Measurements from ENCODE around the gene BBS4.
"Not testable (repeated sequence)": the region's sequence is repeated elsewhere in the genome, so short reads cannot be mapped to it uniquely, and the experiment has no call there.

BBS4 gene

GRCh38 chr15:72688697-72689096 lies 2.7 kb downstream of the BBS4 start:
- no peak for DNase-seq (ENCODE audit: low read depth)
- TF ChIP-seq CTCF (IDR thresholded peaks at IDR 0.05; ENCODE audit: low read depth, low read length, missing control alignments), result no peak
- no peak overlapping the region for H3K4me3 ChIP-seq (ENCODE audit: low read depth, low read length)
- in situ Hi-C loops (cut with HindIII; ENCODE audit: low sequenced_read_pairs), result no loop called here

GRCh38 chr15:72690938-72691337 lies 4.9 kb downstream of the BBS4 start:
- no peak overlapping the region for H3K4me3 ChIP-seq (ENCODE audit: low read depth, low read length)
- TF ChIP-seq CTCF (IDR thresholded peaks at IDR 0.05; ENCODE audit: low read depth, low read length, missing control alignments), result no peak
- in situ Hi-C loops (cut with HindIII; ENCODE audit: low sequenced_read_pairs), result no loop called here
- DNase-seq (ENCODE audit: low read depth), result no peak

GRCh38 chr15:72698938-72699337 lies 12.9 kb downstream of the BBS4 start:
- DNase-seq (ENCODE audit: low read depth), result no peak
- in situ Hi-C loops (cut with HindIII; ENCODE audit: low sequenced_read_pairs), result no loop called here
- H3K4me3 ChIP-seq (ENCODE audit: low read depth, low read length), result no peak overlapping the region
- no peak for TF ChIP-seq CTCF (IDR thresholded peaks at IDR 0.05; ENCODE audit: low read depth, low read length, missing control alignments)

- no peak for DNase-seq (ENCODE audit: low read depth)
- no peak overlapping the region for H3K4me3 ChIP-seq (ENCODE audit: low read depth, low read length)
- TF ChIP-seq CTCF (IDR thresholded peaks at IDR 0.05; ENCODE audit: low read depth, low read length, missing control alignments), result no peak
- in situ Hi-C loops (cut with HindIII; ENCODE audit: low sequenced_read_pairs), result no loop called here
Observed at GRCh38 chr15:72700076-72700475, 14.1 kb downstream of the BBS4 start.

- H3K4me3 ChIP-seq (ENCODE audit: low read depth, low read length), result no peak overlapping the region
- no peak for TF ChIP-seq CTCF (IDR thresholded peaks at IDR 0.05; ENCODE audit: low read depth, low read length, missing control alignments)
- in situ Hi-C loops (cut with HindIII; ENCODE audit: low sequenced_read_pairs), result no loop called here
- no peak for DNase-seq (ENCODE audit: low read depth)
Observed at GRCh38 chr15:72706266-72706665, 20.3 kb downstream of the BBS4 start.

- DNase-seq (ENCODE audit: low read depth); H3K4me3 ChIP-seq (ENCODE audit: low read depth, low read length); in situ Hi-C loops (cut with HindIII; ENCODE audit: low sequenced_read_pairs): not testable (repeated sequence)
Observed at GRCh38 chr15:72708551-72709303, 22.7 kb downstream of the BBS4 start.

GRCh38 chr15:72722071-72722696 lies 36.2 kb downstream of the BBS4 start:
- peak; percentile 77 for DNase-seq (ENCODE audit: low read depth)
- in situ Hi-C loops (cut with HindIII; ENCODE audit: low sequenced_read_pairs), result no loop called here
- TF ChIP-seq CTCF (IDR thresholded peaks at IDR 0.05; ENCODE audit: low read depth, low read length, missing control alignments), result peak; percentile 79
- no peak overlapping the region for H3K4me3 ChIP-seq (ENCODE audit: low read depth, low read length)
